A673 (cell line): ENCODE results near the gene CDK14. TPM values are rescaled to one million over a fixed set of nuclear protein-coding genes. Genes with fewer than 3 reads are reported as not detected.

ENCODE experiments used
- BruUV-seq: library from RNA; stranded (reverse); fragments of 400-500 nt; replicated peaks from 2 replicates; lab custom pipeline; 2021; lab: Mats Ljungman, UMichigan
- CTCF ChIA-PET: fragments of 300-600 bp; sonication (Branson Sonifier 250); formaldehyde crosslinking; loops from one replicate; lab custom pipeline; 2022; ENCODE audit warnings: antibody characterized with exemption; lab: Charles Lee
- POLR2A ChIA-PET: fragments of 300-600 bp; sonication (Branson Sonifier 250); formaldehyde crosslinking; loops from one replicate; lab custom pipeline; 2022; ENCODE audit warnings: antibody characterized with exemption; ENCODE audit not compliant: low non-redundant PET; lab: Charles Lee
- DNase-seq: peaks from one replicate; pipeline ENCODE4 v3.0.0-alpha.2; 2015; ENCODE audit warnings: low spot score
- H3K27ac ChIP-seq: fragments of 200-600 bp; sonication (generic); 2 replicates; pipeline ENCODE4 v1.5.1; 2016; ENCODE audit warnings: mixed run types, low read depth, mild to moderate bottlenecking, mixed read lengths, antibody characterized with exemption, low read length; ENCODE audit not compliant: poor library complexity, severe bottlenecking
- H3K27me3 ChIP-seq: fragments of 200-600 bp; sonication (generic); replicated peaks from 2 replicates; pipeline ENCODE4 v1.6.1; 2017; ENCODE audit warnings: mixed run types, low read depth, mild to moderate bottlenecking, mixed read lengths, antibody characterized with exemption, low read length; ENCODE audit not compliant: insufficient read depth, poor library complexity
- H3K36me3 ChIP-seq: fragments of 200-600 bp; sonication (generic); 2 replicates; pipeline ENCODE4 v1.6.1; 2016; ENCODE audit warnings: mixed run types, mild to moderate bottlenecking, mixed read lengths, antibody characterized with exemption, low read length; ENCODE audit not compliant: insufficient read depth, poor library complexity, severe bottlenecking
- H3K4me1 ChIP-seq: fragments of 200-600 bp; sonication (generic); 2 replicates; pipeline ENCODE4 v1.6.1; 2017; ENCODE audit warnings: mixed run types, mild to moderate bottlenecking, mixed read lengths, antibody characterized with exemption, low read length; ENCODE audit not compliant: insufficient read depth, poor library complexity, severe bottlenecking
- H3K4me3 ChIP-seq: fragments of 200-600 bp; sonication (generic); 2 replicates; pipeline ENCODE4 v1.5.1; 2016; ENCODE audit warnings: low read depth, mixed run types, mild to moderate bottlenecking, mixed read lengths, low read length; ENCODE audit not compliant: poor library complexity, severe bottlenecking
- H3K9me3 ChIP-seq: fragments of 200-600 bp; sonication (generic); 2 replicates; pipeline ENCODE4 v1.6.1; 2016; ENCODE audit warnings: mixed run types, low read depth, mild to moderate bottlenecking, mixed read lengths, antibody characterized with exemption, low read length; ENCODE audit not compliant: poor library complexity, severe bottlenecking
- CTCF ChIP-seq: fragments of 300-800, 200-600 bp; sonication (generic); conservative IDR thresholded peaks from 2 replicates; pipeline ENCODE4 v1.5.1; 2017; ENCODE audit warnings: low read depth, mild to moderate bottlenecking, antibody characterized with exemption, low read length, moderate library complexity, mixed read lengths
- EZH2 ChIP-seq: fragments of 200-600 bp; sonication (generic); IDR thresholded peaks from 2 replicates; pipeline ENCODE4 v1.6.1; 2017; ENCODE audit warnings: borderline replicate concordance, low read depth, mild to moderate bottlenecking, mixed read lengths, antibody characterized with exemption, low read length; ENCODE audit not compliant: poor library complexity, severe bottlenecking
- intact Hi-C: fragments of 100-400 bp; cut with micrococcal nuclease; formaldehyde crosslinking; loops from one replicate; pipeline ENCODE4 v1.10.0; 2022; ENCODE audit not compliant: unreplicated experiment
- total RNA-seq: library from RNA; stranded (reverse); gene quantifications from 2 replicates; pipeline ENCODE4 v1.2.3, GENCODE V29; 2021

Gene CDK14
- total RNA-seq, 1 experiment from 2014 or later: 128 TPM

DNA sequence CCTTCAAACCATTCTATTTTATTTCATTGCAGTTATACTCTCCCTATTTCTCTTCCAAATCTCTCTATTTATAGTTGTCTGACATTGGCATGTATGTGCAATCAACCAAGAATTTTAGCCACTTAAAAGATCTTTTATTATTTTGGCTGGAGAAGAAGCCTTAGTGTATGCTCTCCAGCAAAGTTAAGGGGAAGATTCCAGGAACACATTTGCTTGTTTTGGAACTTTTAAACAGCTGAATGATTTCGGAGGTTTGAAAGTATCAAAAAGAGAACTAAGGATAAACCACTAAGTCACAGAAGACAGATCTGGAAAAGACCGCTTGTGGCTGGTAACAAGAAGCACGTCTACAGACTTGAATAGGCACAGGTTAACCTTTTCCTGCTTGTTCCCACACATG is 485.9 kb downstream of the CDK14 start:
- H3K36me3 ChIP-seq: no peaks in the 10 kb centered on the region
- intact Hi-C loops: loop anchor here (5.0 kb wide), 1 partner anchor 555 kb away; no protein-coding TSS in a partner anchor
- H3K27me3 ChIP-seq: no peaks in the 10 kb centered on the region
- H3K4me3 ChIP-seq: no peak overlapping the region
- TF ChIP-seq EZH2 (no peak), CTCF (no peak)
- ChIA-PET CTCF (no interaction called here), POLR2A (no interaction called here)
- peaks cover 82% of the 10 kb centered on the region for H3K4me1 ChIP-seq
- no peak for DNase-seq
- BruUV-seq: no TSS peak
- H3K27ac ChIP-seq: peak overlapping the region; percentile 66
- H3K9me3 ChIP-seq: no peaks in the 10 kb centered on the region

DNA sequence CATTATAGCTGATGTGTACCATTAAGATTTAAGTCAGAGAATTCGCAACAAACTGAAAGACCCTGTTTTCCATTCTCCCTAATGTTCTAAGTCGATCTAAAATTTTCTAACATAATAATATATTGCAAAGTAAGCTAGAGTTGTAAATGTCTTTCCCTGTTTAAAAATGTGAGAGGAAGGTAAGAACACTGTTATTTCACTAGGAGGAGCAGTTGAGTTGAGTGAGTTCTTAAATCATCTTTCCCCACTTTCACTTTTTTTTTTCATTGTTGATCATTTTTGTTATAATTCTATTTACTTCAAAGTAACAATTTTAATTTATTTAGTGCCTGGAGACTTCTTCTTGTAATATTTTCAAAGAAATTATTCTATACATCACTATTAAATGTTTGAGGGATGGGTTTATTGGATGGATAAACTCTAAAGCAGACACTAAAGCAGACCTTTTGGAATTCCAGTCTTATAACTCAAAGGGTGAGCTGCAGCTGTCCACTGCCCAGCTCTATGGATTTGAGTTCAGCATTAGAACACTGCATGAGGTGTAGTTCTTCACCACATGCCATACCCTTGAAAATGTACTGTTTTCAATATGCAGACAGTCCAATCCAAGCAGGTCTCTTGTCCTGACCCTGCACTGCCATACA is 486.9 kb downstream of the CDK14 start:
- Histone ChIP-seq H3K9me3 (no peaks in the 10 kb centered on the region), H3K27ac (peak overlapping the region; percentile 69), H3K4me3 (no peak overlapping the region), H3K4me1 (peaks cover 91% of the 10 kb centered on the region), H3K27me3 (no peaks in the 10 kb centered on the region), H3K36me3 (no peaks in the 10 kb centered on the region)
- POLR2A ChIA-PET: interaction anchor here (0.6 kb wide), 1 partner anchor 39 kb away, joined by 3 read pairs; no protein-coding TSS in a partner anchor
- BruUV-seq: no TSS peak
- CTCF ChIA-PET: interaction anchor here (1.0 kb wide), 1 partner anchor 784 kb away, joined by 3 read pairs; no protein-coding TSS in a partner anchor
- intact Hi-C loops: loop anchor here (1.0 to 5.0 kb wide), 2 partner anchors 554 to 701 kb away; no protein-coding TSS in a partner anchor
- DNase-seq: peak; percentile 62
- TF ChIP-seq CTCF: peak; percentile 76
- TF ChIP-seq EZH2: no peak

DNA sequence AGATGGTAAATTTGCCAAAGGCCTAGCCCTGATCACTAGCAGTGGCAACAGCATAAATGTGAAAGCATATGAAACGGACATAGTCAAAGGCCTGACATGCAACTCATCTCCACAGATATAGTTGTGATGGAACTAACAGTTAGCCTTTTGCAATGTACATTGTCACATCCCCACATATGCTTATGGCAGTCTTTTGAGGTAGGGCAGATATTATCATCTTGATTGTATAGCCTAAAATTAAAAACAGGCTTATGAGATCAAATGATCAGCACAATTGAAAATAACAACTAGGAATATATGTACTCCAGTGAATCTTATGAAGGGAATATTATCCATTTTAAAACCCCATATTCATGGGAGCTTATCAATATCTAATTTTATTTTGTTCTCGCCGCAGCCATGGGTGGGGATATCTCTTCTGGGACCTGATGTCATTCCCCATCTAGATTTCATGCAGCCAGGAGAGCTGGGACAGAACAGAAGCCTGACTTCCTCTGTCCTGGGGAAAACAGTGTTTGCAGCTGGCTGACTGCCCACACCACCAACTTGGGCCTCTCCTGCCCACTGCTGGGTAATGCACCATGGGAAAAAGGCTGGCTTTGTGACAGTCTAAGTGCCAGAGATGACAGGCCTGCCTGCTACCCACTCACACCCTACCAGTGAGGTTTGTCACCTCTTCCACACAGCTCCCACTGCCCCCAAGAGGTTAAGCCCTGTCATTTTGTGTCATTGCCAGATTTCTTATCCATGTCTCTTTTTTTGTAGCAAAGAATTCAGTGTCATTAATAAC is 487.9 kb downstream of the CDK14 start:
- H3K9me3 ChIP-seq: no peaks in the 10 kb centered on the region
- BruUV-seq: no TSS peak
- POLR2A ChIA-PET: no interaction called here
- peak; percentile 59 for DNase-seq
- no peak overlapping the region for H3K4me3 ChIP-seq
- peaks cover 99% of the 10 kb centered on the region for H3K4me1 ChIP-seq
- intact Hi-C loops: loop anchor here (1.0 to 5.0 kb wide), 2 partner anchors 553 to 700 kb away; no protein-coding TSS in a partner anchor
- TF ChIP-seq CTCF (no peak), EZH2 (no peak)
- H3K36me3 ChIP-seq: no peaks in the 10 kb centered on the region
- H3K27me3 ChIP-seq: no peaks in the 10 kb centered on the region
- H3K27ac ChIP-seq: peak overlapping the region; percentile 69
- CTCF ChIA-PET: interaction anchor here (1.0 kb wide), 1 partner anchor 783 kb away, joined by 3 read pairs; no protein-coding TSS in a partner anchor
